SK-N-SH (cell line): ENCODE measurements around the gene ATF6B.

ENCODE experiments used
- CHD2 ChIP-seq: fragments of 150-350 bp; IDR thresholded peaks from 2 replicates; pipeline ENCODE4 v1.6.1; 2018; ENCODE audit warnings: low read length; ENCODE audit not compliant: partially characterized antibody
- GABPA ChIP-seq: IDR thresholded peaks from 2 replicates; pipeline ENCODE4 v1.4.0; 2012; ENCODE audit warnings: low read depth, mild to moderate bottlenecking
- NFIC ChIP-seq: IDR thresholded peaks from 2 replicates; pipeline ENCODE4 v1.4.0; 2012; ENCODE audit warnings: borderline replicate concordance
- POLR2AphosphoS5 ChIP-seq: IDR thresholded peaks from 2 replicates; pipeline ENCODE4 v1.6.1; 2012; ENCODE audit warnings: low read depth, low read length
- RCOR1 ChIP-seq: fragments of 150-350 bp; IDR thresholded peaks from 2 replicates; pipeline ENCODE4 v1.6.1; 2017; ENCODE audit warnings: antibody characterized with exemption, low read length
- TCF12 ChIP-seq: IDR thresholded peaks from 2 replicates; pipeline ENCODE4 v1.4.0; 2012
- TEAD4 ChIP-seq: IDR thresholded peaks from 2 replicates; pipeline ENCODE4 v1.4.0; 2012; ENCODE audit warnings: mild to moderate bottlenecking, borderline replicate concordance; ENCODE audit not compliant: insufficient read depth
- TF ChIP-seq, protein P1 (sequence below): fragments of 200-600 bp; sonication (generic); IDR thresholded peaks from 2 replicates; pipeline ENCODE4 v1.6.1; 2017; ENCODE audit warnings: antibody characterized with exemption, mild to moderate bottlenecking, moderate library complexity
- TF ChIP-seq, protein P2 (sequence below): IDR thresholded peaks from 2 replicates; pipeline ENCODE4 v1.4.0; 2012; ENCODE audit warnings: low read depth
- TF ChIP-seq, protein P3 (sequence below): IDR thresholded peaks from 2 replicates; pipeline ENCODE4 v1.6.1; 2012; ENCODE audit warnings: mild to moderate bottlenecking, low read depth, low read length, moderate library complexity
- TF ChIP-seq, protein P4 (sequence below): IDR thresholded peaks from 2 replicates; pipeline ENCODE4 v1.4.0; 2012; ENCODE audit warnings: low read depth, borderline replicate concordance
- TF ChIP-seq, protein P5 (sequence below): IDR thresholded peaks from 2 replicates; pipeline ENCODE4; 2012
- TF ChIP-seq, protein P6 (sequence below): IDR thresholded peaks from 2 replicates; pipeline ENCODE4 v1.4.0; 2012; ENCODE audit warnings: low read depth, borderline replicate concordance

DNA sequence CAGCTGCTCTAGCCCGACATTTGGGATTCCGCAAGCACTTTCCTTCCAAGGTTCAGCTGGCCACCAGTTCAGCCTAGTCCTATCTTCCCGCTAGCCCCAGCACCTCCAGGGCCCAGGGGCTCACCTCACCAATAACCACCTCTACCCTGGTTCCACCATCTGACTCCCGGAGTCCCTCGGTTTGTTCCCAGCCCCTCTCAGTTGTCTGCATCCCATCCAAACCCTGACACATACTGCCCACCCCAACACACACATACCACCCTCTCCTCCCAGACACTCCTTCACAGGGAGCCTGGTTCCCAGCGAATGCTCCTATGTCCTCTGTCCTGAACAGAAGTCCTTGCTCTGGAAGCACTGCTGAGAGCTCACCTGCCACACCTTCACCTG, 19.3 kb downstream of the ATF6B start:
- no peak for TF ChIP-seq TCF12
- TF ChIP-seq, protein P1, sequence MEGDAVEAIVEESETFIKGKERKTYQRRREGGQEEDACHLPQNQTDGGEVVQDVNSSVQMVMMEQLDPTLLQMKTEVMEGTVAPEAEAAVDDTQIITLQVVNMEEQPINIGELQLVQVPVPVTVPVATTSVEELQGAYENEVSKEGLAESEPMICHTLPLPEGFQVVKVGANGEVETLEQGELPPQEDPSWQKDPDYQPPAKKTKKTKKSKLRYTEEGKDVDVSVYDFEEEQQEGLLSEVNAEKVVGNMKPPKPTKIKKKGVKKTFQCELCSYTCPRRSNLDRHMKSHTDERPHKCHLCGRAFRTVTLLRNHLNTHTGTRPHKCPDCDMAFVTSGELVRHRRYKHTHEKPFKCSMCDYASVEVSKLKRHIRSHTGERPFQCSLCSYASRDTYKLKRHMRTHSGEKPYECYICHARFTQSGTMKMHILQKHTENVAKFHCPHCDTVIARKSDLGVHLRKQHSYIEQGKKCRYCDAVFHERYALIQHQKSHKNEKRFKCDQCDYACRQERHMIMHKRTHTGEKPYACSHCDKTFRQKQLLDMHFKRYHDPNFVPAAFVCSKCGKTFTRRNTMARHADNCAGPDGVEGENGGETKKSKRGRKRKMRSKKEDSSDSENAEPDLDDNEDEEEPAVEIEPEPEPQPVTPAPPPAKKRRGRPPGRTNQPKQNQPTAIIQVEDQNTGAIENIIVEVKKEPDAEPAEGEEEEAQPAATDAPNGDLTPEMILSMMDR, result no peak
- TF ChIP-seq, protein P2, sequence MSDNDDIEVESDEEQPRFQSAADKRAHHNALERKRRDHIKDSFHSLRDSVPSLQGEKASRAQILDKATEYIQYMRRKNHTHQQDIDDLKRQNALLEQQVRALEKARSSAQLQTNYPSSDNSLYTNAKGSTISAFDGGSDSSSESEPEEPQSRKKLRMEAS, result no peak
- TF ChIP-seq POLR2AphosphoS5, result no peak
- TF ChIP-seq TEAD4, result no peak
- TF ChIP-seq, protein P3, sequence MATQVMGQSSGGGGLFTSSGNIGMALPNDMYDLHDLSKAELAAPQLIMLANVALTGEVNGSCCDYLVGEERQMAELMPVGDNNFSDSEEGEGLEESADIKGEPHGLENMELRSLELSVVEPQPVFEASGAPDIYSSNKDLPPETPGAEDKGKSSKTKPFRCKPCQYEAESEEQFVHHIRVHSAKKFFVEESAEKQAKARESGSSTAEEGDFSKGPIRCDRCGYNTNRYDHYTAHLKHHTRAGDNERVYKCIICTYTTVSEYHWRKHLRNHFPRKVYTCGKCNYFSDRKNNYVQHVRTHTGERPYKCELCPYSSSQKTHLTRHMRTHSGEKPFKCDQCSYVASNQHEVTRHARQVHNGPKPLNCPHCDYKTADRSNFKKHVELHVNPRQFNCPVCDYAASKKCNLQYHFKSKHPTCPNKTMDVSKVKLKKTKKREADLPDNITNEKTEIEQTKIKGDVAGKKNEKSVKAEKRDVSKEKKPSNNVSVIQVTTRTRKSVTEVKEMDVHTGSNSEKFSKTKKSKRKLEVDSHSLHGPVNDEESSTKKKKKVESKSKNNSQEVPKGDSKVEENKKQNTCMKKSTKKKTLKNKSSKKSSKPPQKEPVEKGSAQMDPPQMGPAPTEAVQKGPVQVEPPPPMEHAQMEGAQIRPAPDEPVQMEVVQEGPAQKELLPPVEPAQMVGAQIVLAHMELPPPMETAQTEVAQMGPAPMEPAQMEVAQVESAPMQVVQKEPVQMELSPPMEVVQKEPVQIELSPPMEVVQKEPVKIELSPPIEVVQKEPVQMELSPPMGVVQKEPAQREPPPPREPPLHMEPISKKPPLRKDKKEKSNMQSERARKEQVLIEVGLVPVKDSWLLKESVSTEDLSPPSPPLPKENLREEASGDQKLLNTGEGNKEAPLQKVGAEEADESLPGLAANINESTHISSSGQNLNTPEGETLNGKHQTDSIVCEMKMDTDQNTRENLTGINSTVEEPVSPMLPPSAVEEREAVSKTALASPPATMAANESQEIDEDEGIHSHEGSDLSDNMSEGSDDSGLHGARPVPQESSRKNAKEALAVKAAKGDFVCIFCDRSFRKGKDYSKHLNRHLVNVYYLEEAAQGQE, result no peak
- TF ChIP-seq GABPA, result no peak
- TF ChIP-seq CHD2, result no peak
- no peak for TF ChIP-seq RCOR1
- no peak for TF ChIP-seq NFIC
- TF ChIP-seq, protein P4, sequence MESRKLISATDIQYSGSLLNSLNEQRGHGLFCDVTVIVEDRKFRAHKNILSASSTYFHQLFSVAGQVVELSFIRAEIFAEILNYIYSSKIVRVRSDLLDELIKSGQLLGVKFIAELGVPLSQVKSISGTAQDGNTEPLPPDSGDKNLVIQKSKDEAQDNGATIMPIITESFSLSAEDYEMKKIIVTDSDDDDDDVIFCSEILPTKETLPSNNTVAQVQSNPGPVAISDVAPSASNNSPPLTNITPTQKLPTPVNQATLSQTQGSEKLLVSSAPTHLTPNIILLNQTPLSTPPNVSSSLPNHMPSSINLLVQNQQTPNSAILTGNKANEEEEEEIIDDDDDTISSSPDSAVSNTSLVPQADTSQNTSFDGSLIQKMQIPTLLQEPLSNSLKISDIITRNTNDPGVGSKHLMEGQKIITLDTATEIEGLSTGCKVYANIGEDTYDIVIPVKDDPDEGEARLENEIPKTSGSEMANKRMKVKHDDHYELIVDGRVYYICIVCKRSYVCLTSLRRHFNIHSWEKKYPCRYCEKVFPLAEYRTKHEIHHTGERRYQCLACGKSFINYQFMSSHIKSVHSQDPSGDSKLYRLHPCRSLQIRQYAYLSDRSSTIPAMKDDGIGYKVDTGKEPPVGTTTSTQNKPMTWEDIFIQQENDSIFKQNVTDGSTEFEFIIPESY, result no peak
- TF ChIP-seq, protein P5, sequence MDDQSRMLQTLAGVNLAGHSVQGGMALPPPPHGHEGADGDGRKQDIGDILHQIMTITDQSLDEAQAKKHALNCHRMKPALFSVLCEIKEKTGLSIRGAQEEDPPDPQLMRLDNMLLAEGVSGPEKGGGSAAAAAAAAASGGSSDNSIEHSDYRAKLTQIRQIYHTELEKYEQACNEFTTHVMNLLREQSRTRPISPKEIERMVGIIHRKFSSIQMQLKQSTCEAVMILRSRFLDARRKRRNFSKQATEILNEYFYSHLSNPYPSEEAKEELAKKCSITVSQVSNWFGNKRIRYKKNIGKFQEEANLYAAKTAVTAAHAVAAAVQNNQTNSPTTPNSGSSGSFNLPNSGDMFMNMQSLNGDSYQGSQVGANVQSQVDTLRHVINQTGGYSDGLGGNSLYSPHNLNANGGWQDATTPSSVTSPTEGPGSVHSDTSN, result no peak
- TF ChIP-seq, protein P6, sequence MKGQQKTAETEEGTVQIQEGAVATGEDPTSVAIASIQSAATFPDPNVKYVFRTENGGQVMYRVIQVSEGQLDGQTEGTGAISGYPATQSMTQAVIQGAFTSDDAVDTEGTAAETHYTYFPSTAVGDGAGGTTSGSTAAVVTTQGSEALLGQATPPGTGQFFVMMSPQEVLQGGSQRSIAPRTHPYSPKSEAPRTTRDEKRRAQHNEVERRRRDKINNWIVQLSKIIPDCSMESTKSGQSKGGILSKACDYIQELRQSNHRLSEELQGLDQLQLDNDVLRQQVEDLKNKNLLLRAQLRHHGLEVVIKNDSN, result no peak
